Measurements from ENCODE around the gene IL17RB. TPM values are rescaled to one million over a fixed set of nuclear protein-coding genes. Genes with fewer than 3 reads are reported as not detected.

Gene IL17RB
- total and polyA plus RNA-seq, 2 of the 4 experiments (the other 2 are of a cell fraction) = under 0.01 TPM; not detected in 1

DNA sequence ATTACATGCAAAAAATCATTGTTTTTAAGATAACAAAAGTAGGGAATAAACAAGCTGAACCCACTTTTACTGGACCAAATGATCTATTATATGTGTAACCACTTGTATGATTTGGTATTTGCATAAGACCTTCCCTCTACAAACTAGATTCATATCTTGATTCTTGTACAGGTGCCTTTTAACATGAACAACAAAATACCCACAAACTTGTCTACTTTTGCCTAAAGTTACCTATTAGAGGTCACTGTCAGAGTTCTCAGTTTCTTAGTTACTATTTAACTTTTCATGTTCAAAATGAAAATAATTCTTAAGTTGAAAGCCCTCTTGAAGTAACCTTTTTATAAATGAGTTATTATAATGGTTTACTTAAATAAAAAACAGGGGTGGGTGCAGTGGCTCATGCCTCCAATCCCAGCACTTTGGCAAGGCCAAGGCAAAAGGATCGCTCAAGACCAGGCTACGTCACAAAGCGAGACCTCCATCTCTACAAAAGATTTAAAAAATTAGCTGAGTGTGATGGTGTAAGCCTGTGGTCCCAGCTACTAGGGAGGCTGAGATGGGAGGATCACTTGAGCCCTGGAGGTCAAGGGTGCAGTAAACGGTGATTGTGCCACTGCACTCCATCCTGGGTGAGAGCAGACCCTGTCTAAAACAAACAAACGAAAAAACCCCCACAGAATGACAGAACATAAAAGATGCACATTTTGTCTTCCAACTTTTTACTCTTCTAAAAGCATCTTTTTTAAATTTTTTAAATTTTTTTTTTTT lies 19.5 kb downstream of the IL17RB start:
- Histone ChIP-seq H3K4me3 (ENCODE audit: insufficient read depth, low read depth, low read length) (no peak overlapping the region), H3K18ac (ENCODE audit: low read depth, low read length) (no peak overlapping the region), H2AK5ac (ENCODE audit: low read depth, low read length) (no peak overlapping the region), H2BK15ac (ENCODE audit: low read depth, low read length) (no peak overlapping the region), H3K27me3 (ENCODE audit: control insufficient read depth, insufficient read depth, low read length) (no peaks in the 10 kb centered on the region), H2BK20ac (ENCODE audit: low read depth, low read length) (no peak overlapping the region), H2AFZ (replicated peaks; ENCODE audit: low read length, poor library complexity) (no peak overlapping the region), H4K91ac (ENCODE audit: insufficient read depth, low read depth, low read length) (no peak overlapping the region), H3K36me3 (ENCODE audit: control insufficient read depth, insufficient read depth, low read length) (peaks cover 39% of the 10 kb centered on the region), H3K9ac (ENCODE audit: low read depth, low read length) (no peak overlapping the region), H3K14ac (replicated peaks; ENCODE audit: low read depth, low read length) (no peak overlapping the region), H3K23ac (ENCODE audit: low read depth, low read length) (no peak overlapping the region), H3K27ac (ENCODE audit: insufficient read depth, low read length) (no peak overlapping the region), H4K5ac (ENCODE audit: low read depth, low read length) (no peak overlapping the region), H2AK9ac (replicated peaks; ENCODE audit: low read depth, low read length, poor library complexity) (no peak overlapping the region), H4K8ac (ENCODE audit: low read depth in 2 of 2, low read length in 2 of 2) (no peak overlapping the region), H3K4me2 (ENCODE audit: low read depth, low read length) (no peak overlapping the region), H2BK120ac (ENCODE audit: low read depth, low read length) (no peak overlapping the region), H3K4me1 (ENCODE audit: control insufficient read depth, insufficient read depth, low read length) (no peaks in the 10 kb centered on the region), H3K9me3 (ENCODE audit: control insufficient read depth, insufficient read depth, low read length) (no peaks in the 10 kb centered on the region), H3K4ac (ENCODE audit: low read depth, low read length) (no peak overlapping the region), H3K9me1 (ENCODE audit: insufficient read depth, low read length) (no peaks in the 10 kb centered on the region), H2BK5ac (ENCODE audit: low read depth, low read length, poor library complexity, severe bottlenecking) (no peak overlapping the region), H4K20me1 (ENCODE audit: insufficient read depth, low read length) (no peaks in the 10 kb centered on the region), H3K56ac (ENCODE audit: extremely low read depth, insufficient read depth, low read length) (no peak overlapping the region), H3K79me1 (ENCODE audit: low read depth in 1 of 2, low read length in 2 of 2) (peaks cover 0 to 2% of the 10 kb centered on the region in 2 experiments; a peak in 1 of 4 replicates)
- no peak for DNase-seq
- WGBS, 2 experiments (ENCODE audit: extremely low coverage in 2 of 2, insufficient read length in 1 of 2) = no CpG with 5 or more reads among the region's 5 CpGs
- ChIA-PET POLR2A (ENCODE audit: unreplicated experiment) (no interaction called here), CTCF (no interaction called here)
- intact Hi-C loops (cut with micrococcal nuclease) (loop anchor here (5.0 kb wide), 1 partner anchor 569 kb away; no protein-coding TSS in a partner anchor), dilution Hi-C loops (cut with HindIII; ENCODE audit: low sequenced_read_pairs, unreplicated experiment) (no loop called here), in situ Hi-C loops (cut with MboI; ENCODE audit: low sequenced_read_pairs) (no loop called here)
- ATAC-seq (ENCODE audit: low read depth) = no peak
- no TSS peak for BruUV-seq (replicated peaks)
- TF ChIP-seq, protein P1, sequence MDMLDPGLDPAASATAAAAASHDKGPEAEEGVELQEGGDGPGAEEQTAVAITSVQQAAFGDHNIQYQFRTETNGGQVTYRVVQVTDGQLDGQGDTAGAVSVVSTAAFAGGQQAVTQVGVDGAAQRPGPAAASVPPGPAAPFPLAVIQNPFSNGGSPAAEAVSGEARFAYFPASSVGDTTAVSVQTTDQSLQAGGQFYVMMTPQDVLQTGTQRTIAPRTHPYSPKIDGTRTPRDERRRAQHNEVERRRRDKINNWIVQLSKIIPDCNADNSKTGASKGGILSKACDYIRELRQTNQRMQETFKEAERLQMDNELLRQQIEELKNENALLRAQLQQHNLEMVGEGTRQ (IDR thresholded peaks at IDR 0.05; ENCODE audit: low read depth, low read length) = no peak
- no peak for TF ChIP-seq RFX5 (IDR thresholded peaks at IDR 0.05; ENCODE audit: low read depth, low read length)
- TF ChIP-seq MAFK (IDR thresholded peaks at IDR 0.05; ENCODE audit: low read depth, low read length) = no peak
- TF ChIP-seq RAD21 (IDR thresholded peaks at IDR 0.05; ENCODE audit: low read length) = no peak
- no peak for TF ChIP-seq CTCF (conservative IDR thresholded peaks at IDR 0.05; ENCODE audit: low read depth, low read length)
- TF ChIP-seq POLR2A (IDR thresholded peaks at IDR 0.05; ENCODE audit: low read depth, low read length) = no peak
- no peak for TF ChIP-seq CEBPB (IDR thresholded peaks at IDR 0.05; ENCODE audit: low read depth, low read length)
- TF ChIP-seq CHD1 (IDR thresholded peaks at IDR 0.05; ENCODE audit: low read depth, low read length) = no peak
- no peak for TF ChIP-seq NFE2L2 (IDR thresholded peaks at IDR 0.05; ENCODE audit: low read depth, low read length)
- no peak for TF ChIP-seq MXI1 (IDR thresholded peaks at IDR 0.05; ENCODE audit: borderline replicate concordance, low read depth, low read length)
- TF ChIP-seq BHLHE40 (IDR thresholded peaks at IDR 0.05; ENCODE audit: low read depth, low read length) = no peak
- TF ChIP-seq SMC3 (IDR thresholded peaks at IDR 0.05; ENCODE audit: low read depth, low read length) = no peak
- no peak for TF ChIP-seq MAZ (IDR thresholded peaks at IDR 0.05; ENCODE audit: borderline replicate concordance, low read depth, low read length)
- TF ChIP-seq FOS (IDR thresholded peaks at IDR 0.05; ENCODE audit: low read depth, low read length) = no peak
- TF ChIP-seq ELK1 (IDR thresholded peaks at IDR 0.05; ENCODE audit: borderline replicate concordance, low read depth, low read length) = no peak
- TF ChIP-seq RCOR1 (IDR thresholded peaks at IDR 0.05; ENCODE audit: insufficient replicate concordance, low read length) = no peak

Measured in IMR-90 (cell line).